K562 treated with DMSO at 1 percent for 24 hours (cell line): ENCODE measurements around the gene RECQL5. TPM values are rescaled to one million over a fixed set of nuclear protein-coding genes. Genes with fewer than 3 reads are reported as not detected.

Source experiments
- total RNA-seq: library from RNA; unstranded; fragments of 300-600 nt; gene quantifications from 2 replicates; pipeline ENCODE4 v1.2.3, GENCODE V29; 2022; ENCODE audit warnings: low read depth; ENCODE audit not compliant: insufficient read depth

Gene RECQL5
- total RNA-seq: 24.5 and 26.8 TPM in 2 replicates

GRCh38 chr17:75666959-75667790 lies at the start of gene RECQL5, which contains the start of gene SAP30BP:
Gene RECQL5 (minus strand): TSS chr17:75667154. CDS start chr17:75666557, 597 bp downstream.
Gene SAP30BP (plus strand): TSS chr17:75667338. CDS start chr17:75667373, 35 bp downstream.

GRCh38 chr17:75632863-75633485 lies 34.0 kb downstream of the RECQL5 start, which contains the start of gene SMIM5:
Gene SMIM5 (plus strand): TSS chr17:75633434. CDS start chr17:75640202, 6,768 bp downstream.

GRCh38 chr17:75587675-75588595 lies 79.0 kb downstream of the RECQL5 start, which contains the start of gene MYO15B:
Gene MYO15B (plus strand): TSS chr17:75587800. CDS start chr17:75588058, 258 bp downstream.

Other genes with a start within 250 kb of the RECQL5 start
- 46.2 and 54.0 TPM in 2 replicates for gene TMEM94, start 210.5 kb downstream of the RECQL5 start, total RNA-seq
- 7.8 and 9.1 TPM in 2 replicates for gene CASKIN2, start 151.6 kb downstream of the RECQL5 start, total RNA-seq
- 35.8 and 49.7 TPM in 2 replicates for gene TSEN54, start 150.6 kb downstream of the RECQL5 start, total RNA-seq
- gene LLGL2, start 141.5 kb downstream of the RECQL5 start, total RNA-seq: 36.0 and 45.7 TPM in 2 replicates
- 0.79 and 3.9 TPM in 2 replicates for gene MYO15B, start 79.4 kb downstream of the RECQL5 start, total RNA-seq
- 0.06 TPM in 1 of 2 replicates, not detected in the other for gene SMIM5, start 33.7 kb downstream of the RECQL5 start, total RNA-seq
- 50.7 and 61.1 TPM in 2 replicates for gene SAP30BP, start 184 bp upstream of the RECQL5 start, total RNA-seq
- 2.5 and 3.3 TPM in 2 replicates for gene ITGB4, start 54.3 kb upstream of the RECQL5 start, total RNA-seq
- 95.1 and 125 TPM in 2 replicates for gene GALK1, start 98.0 kb upstream of the RECQL5 start, total RNA-seq
- gene UNK, start 117.7 kb upstream of the RECQL5 start, total RNA-seq: 36.8 and 38.4 TPM in 2 replicates
- 102 and 135 TPM in 2 replicates for gene UNC13D, start 177.2 kb upstream of the RECQL5 start, total RNA-seq
- 185 and 188 TPM in 2 replicates for gene WBP2, start 188.2 kb upstream of the RECQL5 start, total RNA-seq
- gene TRIM47, start 211.4 kb upstream of the RECQL5 start, total RNA-seq: 3.8 and 5.8 TPM in 2 replicates
- 30.0 and 33.3 TPM in 2 replicates for gene TRIM65, start 229.8 kb upstream of the RECQL5 start, total RNA-seq
- gene MRPL38, start 237.7 kb upstream of the RECQL5 start, total RNA-seq: 102 and 111 TPM in 2 replicates